Middle frontal gyrus (tissue), 1 donor: ENCODE data around the gene WNT10A.

Experiments used
- DNase-seq: peaks from one replicate; pipeline ENCODE4 v3.0.0-alpha.2; 2015; ENCODE audit warnings: low spot score; ENCODE audit errors: extremely low spot score

WNT10A gene

GRCh38 chr2:218892693-218893348 is 12.2 kb downstream of the WNT10A start:
- peak; percentile 40 for DNase-seq

- no peak for DNase-seq
Measured at GRCh38 chr2:218893349-218894150, 12.9 kb downstream of the WNT10A start.

- DNase-seq, result no peak
Measured at GRCh38 chr2:218894151-218894879, 13.7 kb downstream of the WNT10A start.

GRCh38 chr2:218894880-218895157 is 14.2 kb downstream of the WNT10A start:
- no peak for DNase-seq

- no peak for DNase-seq
Measured at GRCh38 chr2:218895326-218895725, 14.7 kb downstream of the WNT10A start.

- DNase-seq, result no peak
Measured at GRCh38 chr2:218895759-218896500, 15.3 kb downstream of the WNT10A start.

- no peak for DNase-seq
Measured at GRCh38 chr2:218896501-218897393, 16.1 kb downstream of the WNT10A start.

GRCh38 chr2:218897394-218898108 is 16.9 kb downstream of the WNT10A start:
- no peak for DNase-seq

- DNase-seq, result no peak
Measured at GRCh38 chr2:218898109-218898878, 17.6 kb downstream of the WNT10A start.

GRCh38 chr2:218899147-218899546 is 18.5 kb downstream of the WNT10A start:
- DNase-seq, result no peak

- no peak for DNase-seq
Measured at GRCh38 chr2:218902427-218902826, 21.8 kb downstream of the WNT10A start.

GRCh38 chr2:218904176-218904575 is 23.5 kb downstream of the WNT10A start:
- no peak for DNase-seq

GRCh38 chr2:218908721-218909619 is 28.3 kb downstream of the WNT10A start:
- DNase-seq, result peak; percentile 82

GRCh38 chr2:218910741-218911140 is 30.1 kb downstream of the WNT10A start:
- no peak for DNase-seq

- no peak for DNase-seq
Measured at GRCh38 chr2:218920504-218920903, 39.9 kb downstream of the WNT10A start.

GRCh38 chr2:218924757-218925156 is 44.1 kb downstream of the WNT10A start:
- DNase-seq, result no peak

GRCh38 chr2:218925434-218925833 is 44.8 kb downstream of the WNT10A start:
- DNase-seq, result no peak

GRCh38 chr2:218927422-218927821 is 46.8 kb downstream of the WNT10A start:
- no peak for DNase-seq
